HL-60/S4 treated with phorbol 12-myristate 13-acetate at 8.2 ng/mL for 4 days and 3 days (cell line): Measurements from ENCODE around the gene PTPRN2.

Source experiments
- in situ Hi-C: fragments of 300-500 bp; cut with MboI; formaldehyde crosslinking; loops from 2 replicates; pipeline ENCODE4 v1.15.0; 2022; ENCODE audit warnings: low sequenced_read_pairs

The PTPRN2 gene

DNA sequence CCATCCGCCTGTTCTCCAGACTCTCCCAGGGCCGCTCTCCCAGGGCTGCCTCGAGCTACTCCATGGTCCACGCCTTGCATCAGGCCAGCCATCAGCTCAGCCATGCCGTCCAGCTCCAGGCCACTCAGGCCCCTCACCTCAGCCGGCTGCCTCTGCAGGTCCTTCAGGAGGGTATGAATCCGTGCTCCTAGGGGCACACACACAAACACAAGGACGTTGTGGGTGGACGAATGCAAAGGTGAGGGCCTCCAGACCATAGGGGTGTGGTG lies 449.4 kb downstream of the PTPRN2 start:
- in situ Hi-C loops: no loop called here

DNA sequence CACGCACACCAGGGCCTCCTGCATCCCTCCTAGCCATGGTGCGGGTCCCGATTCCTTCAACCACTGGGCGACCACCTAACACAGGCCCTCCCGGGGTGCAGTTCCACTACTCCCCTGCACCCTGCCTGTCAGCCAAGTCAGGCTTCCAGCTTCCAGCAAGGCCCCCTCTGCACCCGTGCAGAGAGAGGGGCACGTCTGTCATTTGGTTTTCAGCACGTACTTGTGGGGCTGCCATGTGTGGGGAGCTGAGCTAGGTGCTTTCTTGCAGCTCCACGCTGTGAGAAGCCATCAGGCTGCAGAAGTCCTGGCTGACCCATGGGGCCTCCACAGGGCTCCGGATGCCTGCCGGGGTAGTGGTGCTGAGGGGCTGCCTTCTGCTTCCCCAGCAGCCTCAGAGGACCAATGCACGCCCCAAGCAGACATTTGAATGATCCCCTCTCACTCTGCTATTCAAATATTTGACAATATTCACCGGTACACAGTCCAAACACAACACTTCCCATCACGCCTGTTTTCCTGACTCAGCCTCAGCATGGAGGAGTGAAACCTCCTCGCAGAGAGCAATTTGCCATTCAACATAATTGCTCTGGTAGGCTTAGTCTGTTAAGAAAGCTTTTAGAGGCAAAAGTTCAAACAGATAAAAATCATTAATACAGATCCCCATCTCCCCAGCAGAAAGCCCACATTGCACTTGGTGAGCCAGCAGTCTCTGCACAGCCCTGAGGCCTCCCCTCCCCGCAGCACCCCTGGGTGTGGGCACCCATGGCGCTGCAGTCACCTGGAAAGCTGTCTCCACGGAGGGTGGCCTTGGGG lies 449.9 kb downstream of the PTPRN2 start:
- in situ Hi-C loops: no loop called here

DNA sequence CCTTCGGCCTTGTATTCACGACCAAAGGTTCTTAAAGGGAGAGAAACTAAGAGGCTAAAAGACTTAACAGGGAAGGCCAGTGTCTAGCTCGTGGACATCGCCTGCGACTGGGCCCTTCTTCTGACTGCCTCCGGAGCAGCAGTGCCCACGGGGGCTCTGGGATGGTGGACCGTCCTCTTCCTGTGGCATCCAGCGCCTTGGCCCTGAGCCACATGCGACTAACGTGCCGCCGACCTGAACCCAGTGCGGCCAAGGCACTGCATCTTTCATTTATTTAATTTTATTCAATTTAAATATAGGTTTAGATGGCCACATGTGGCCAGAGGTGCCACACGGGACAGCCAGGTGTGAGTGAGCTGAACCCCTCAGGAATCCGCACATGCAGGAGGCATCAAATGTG lies 451.7 kb downstream of the PTPRN2 start:
- in situ Hi-C loops: no loop called here

DNA sequence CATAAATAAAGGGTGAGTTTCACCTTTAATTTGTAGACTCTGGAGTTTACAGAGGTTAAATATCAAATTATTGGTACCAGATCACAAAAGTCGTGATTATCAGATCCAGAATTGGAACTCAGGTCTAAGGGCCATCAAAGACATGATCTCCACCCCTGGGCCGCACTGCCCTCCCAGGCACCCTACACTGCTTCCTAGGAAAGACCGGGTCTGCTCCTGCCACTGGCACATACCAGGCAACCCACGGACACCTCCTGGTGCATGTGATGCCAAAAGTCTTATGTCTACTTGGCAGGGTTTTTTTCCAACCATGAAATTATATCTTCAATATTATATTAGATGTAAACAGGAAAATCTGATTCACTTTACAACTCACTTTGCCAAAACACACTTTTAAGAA lies 452.8 kb downstream of the PTPRN2 start:
- in situ Hi-C loops: no loop called here

DNA sequence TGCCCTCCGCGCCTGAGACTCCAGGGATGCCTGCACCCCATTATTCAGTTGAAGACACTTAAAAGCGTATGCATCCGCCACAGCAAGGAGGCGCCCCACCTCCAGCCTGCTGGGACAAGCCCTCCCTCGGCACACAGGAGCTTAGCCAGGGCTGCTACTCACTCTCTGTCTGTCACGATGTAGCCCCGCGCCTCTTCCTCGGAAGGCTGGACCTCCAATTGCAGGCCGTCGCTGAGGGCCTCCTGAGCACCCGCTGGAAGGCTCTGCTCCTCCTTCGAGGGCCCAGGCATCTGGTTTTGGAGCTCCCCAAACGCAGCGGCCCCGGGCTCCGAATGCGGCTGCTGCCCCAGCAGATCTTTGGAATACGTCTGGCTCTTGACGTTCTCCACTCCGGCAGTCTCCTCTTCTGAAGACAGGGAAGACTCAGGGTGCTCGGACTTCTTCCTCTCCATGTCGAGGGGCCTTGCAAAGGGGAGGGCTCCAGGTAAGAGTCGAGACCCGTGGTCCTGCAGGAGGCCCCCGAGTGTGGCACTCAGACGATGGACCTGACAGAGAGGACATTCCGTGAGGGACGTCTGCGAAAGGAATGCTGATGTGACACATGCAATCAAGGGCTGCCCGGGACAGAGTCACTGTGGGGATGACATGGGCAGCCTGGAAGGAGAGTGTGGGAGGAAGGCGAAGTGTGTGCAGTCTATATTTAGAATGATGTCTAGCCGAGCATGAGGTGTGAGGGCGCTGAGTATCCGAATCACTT lies 453.9 kb downstream of the PTPRN2 start:
- in situ Hi-C loops: no loop called here

DNA sequence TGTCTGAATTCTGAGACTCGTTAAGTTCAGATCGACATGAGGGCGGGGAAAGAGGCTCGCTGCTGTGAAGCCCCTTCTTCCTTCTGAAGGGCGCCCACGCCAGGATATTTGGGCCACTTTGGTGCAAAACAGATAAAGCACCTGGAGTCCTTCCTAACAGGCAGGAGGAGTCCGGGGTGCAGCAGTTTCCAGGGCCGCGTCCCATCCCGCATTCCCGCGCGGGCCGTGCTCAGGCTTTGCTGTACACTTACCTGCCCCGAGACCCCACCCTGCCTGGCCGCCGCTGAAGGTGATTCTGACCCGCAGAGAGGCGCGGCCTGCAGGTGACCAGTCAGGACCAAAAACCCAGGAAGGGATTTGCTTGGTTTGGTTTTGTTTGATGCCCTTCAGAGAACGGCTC lies 454.6 kb downstream of the PTPRN2 start:
- in situ Hi-C loops: no loop called here

DNA sequence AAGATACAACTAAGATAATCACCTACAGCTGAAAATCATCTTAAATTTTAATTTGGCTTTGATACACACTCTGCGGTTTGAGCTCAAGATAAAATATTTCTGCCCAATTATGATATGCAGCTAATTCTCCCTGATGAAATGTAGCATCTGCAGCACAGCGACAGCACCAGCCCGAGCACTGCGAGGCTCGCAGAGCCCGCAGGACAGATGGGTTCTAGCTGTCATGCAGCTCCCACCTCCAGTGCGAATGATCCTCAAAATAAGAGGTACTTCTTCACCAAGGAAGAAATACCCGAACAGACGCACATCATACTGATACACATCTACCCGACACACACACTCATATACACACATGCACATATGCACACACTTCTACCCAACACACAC lies 457.6 kb downstream of the PTPRN2 start:
- in situ Hi-C loops: no loop called here

DNA sequence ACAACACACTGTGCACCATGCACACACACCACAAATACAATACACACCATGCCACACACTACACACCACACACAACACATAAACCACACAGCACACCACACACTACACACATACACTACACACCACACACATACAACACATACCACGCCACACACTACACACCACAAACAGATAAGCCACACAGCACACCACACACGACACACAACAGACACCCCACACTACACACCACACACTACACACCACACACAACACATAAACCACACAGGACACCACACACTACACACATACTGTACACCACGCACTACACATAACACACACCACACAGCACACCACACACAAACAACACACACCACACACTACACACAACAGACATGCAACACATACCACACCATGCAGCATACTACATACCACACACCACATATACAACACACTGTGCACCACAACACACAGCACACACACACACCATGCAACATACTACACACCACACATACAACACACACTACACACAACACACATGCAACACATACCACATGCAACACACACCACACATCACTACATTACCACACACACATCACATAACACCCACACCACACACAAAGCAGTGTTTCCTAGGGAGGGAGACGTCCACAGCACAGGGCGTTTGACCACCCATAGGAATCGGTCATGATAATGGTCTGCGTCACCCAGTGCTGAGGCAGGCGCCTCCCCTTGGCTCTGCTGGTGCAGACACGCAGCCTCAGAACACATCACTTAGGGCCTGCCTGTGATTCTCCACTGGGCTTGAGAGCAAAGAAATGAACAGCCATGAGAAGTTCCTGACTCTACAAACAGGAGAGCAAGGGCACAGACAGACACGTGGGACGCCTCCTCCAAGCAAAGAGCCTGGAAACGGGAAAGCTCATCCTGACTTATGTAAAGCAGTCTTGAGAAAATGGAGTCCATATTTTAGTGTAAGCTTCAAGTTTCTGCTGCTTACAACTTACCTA lies 458.3 kb downstream of the PTPRN2 start:
- in situ Hi-C loops: no loop called here

DNA sequence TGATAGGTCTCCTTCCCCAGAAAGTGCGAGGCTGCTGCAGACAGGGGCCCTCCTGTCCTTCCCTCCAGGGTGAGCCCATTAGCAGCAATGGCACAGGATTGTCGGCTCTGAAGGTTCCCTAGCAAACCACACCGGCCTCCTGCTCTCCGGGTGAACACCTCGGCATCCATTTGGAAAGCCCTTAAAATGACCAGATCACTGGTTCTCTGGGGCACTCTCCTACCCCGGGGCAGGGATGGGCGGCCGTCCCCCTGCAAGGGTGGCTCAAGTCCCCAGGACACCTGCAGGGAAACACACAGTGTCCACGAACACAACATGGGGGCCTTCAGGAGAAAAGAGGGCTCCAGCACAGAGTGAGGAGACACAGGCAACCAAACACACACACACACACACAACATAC lies 459.1 kb downstream of the PTPRN2 start:
- in situ Hi-C loops: no loop called here

DNA sequence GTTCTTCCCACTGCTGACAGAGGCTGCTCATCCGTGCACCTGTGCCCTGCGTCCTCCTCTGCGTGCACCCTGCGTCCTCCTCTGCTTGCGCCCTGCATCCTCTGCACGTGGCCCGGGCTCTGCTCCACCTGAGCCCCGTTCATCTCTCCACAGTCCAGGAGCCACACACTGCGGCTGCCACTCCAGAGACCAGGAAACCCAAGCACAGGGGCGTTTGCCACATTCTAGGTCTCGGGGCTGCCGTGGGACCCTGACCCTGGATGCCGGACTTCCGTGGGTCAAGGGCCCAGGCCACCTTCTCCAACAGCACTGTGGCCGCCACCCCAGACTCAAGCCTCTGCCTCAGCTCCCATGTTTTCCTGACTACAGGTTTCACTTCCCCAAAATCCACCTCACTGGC lies 460.4 kb downstream of the PTPRN2 start:
- in situ Hi-C loops: no loop called here

DNA sequence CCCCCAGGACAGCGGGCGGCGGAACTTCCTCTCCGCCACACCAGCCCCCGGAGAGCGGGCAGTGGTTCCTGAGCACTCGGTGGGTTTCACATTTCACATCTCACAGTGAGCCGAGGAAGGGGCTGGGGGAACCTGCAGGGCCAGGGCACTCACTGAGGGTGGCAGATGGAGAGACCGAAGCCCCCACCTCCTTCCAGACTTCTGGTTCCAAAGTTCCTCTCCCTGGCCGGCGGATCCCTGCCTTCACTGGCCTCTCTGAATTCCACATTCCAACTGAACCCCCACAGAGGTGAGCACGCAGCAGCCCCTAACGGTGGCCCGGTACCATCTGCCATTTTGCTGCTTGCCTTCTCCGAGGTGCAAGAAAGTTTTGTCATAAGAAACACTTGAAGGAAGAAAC lies 461.0 kb downstream of the PTPRN2 start:
- in situ Hi-C loops: no loop called here

DNA sequence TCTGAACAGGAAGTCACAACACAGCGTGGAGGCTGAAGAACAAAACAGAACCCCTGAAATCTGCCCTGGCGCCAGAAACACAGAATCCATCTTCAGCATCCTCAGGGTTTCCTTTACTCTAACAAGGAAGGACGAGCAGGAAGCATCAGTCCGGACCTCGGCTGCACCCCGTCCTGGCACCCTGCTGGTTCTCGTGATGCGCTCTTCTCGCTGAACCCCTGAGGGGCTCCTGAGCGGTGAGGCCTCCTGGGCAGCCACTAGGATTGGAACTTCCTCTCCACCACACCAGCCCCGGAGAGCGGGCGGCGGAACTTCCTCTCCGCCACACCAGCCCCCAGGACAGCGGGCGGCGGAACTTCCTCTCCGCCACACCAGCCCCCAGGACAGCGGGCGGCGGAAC lies 461.9 kb downstream of the PTPRN2 start:
- in situ Hi-C loops: no loop called here

DNA sequence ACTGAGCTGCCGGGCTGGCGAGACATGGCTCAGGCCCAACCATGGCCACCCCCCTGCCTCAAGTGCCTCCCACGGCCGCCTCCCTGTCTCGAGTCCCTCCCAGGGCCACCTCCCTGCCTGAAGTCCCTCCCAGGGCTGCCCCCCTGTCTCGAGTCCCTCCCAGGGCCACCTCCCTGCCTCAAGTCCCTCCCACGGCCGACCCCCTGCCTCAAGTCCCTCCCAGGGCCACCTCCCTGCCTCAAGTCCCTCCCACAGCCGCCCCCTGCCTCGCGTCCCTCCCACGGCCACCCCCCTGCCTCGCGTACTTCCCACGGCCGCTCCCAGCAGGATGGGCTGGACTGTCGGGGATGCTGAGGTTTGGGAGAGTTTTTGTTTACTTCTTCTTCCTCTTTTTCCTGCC lies 462.5 kb downstream of the PTPRN2 start:
- in situ Hi-C loops: no loop called here

DNA sequence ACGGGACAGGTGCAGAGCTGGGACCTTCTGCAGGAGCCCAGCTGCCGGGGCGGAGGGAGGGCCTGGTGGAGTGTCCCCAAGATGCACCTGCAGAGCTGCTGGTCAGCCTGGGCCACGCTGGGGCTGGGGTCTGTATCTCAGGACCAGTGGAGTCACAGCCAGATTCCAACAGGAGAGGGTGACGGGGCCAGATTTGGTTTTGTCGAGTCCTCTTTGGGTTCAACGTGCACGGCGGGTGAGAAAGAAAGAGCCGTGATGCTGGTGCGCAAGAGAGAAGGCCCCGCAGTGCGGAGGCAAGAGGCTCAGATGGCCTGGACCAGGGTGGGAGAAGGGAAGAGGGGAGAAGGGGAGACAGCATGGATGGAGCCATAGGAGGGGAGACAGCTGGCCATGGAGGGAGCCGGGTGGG lies 462.9 kb downstream of the PTPRN2 start:
- in situ Hi-C loops: no loop called here

DNA sequence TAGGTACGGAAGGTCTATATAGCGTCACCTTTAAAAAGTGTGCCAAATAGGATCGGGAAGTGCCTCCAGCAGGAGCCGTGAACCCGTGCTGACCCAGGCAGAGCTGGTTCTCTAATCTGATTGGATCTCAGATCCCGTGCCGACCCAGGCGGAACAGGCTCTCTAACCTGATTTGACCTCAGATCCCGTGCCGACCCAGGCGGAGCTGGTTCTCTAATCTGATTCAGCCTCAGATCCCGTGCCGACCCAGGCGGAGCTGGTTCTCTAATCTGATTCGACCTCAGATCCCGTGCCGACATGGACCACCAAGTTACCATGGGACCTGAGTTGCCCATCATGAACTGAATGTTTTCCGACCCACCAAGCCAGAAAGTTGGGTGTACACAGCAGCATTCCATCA lies 463.9 kb downstream of the PTPRN2 start:
- in situ Hi-C loops: no loop called here

DNA sequence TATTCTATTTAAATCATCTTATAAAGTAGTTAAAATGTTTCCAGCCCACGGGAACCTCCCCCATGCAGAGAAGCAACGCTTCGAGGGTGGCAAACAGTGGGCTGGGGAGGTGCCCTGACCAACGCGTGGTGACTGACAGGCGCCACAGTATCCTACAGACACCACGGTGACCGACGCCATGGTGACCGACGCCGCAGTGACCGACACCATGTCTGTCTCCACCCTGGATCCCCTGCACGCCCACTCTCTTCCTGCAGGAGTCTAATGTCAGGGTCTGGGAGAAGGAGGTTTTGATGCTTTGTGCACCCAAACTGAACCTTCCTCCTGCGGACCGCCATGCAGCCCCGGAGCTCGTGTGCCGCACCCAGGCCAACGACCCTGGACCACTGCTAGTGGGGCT lies 464.4 kb downstream of the PTPRN2 start:
- in situ Hi-C loops: no loop called here

DNA sequence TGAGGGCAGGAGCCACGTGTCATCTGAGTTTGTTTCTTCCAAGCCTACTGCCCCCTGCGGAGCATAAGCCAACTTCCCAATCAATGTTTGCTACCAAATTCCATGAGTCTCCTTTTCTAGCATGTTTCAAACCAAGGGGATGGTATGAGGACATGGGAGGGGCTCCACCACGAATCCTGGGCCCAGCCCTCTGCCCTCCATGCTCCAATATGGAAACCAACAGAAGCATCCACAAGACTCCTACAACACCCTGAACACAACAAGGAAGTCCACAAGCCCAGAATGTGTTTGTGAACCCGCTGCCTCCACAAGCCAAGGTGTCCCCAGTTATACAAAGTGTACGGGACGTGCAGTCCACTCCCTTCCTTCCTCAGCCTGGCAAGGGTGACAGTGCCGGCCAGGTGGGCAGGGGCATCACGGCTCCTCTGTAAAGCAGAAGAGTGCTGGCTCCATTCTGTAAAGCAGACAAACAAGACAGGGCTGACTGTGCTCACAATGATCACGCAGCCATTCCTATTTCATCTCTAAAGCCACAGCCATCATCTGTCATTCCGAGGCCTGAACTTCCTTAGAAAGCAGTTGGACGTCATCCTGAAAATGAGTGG lies 466.1 kb downstream of the PTPRN2 start:
- in situ Hi-C loops: no loop called here

DNA sequence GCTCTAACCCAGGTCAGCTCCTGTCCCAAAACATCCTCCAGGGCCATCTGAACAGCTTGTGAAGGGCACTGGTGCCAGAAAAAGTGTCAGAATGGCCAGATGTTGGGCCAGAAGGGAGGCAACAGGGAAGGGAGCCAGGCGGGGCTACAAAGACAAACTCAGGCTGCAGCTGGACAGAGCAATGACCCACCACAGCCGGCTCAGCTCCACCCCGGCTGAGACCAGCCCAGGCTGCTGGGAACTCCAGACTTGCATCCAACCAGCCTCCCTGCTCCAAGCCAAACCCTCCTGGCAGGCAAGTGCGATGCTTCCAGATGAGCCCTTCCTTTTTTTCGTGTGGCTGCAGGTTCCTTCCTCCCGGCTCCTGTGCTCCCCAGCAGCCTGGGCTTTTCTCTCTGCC lies 466.9 kb downstream of the PTPRN2 start:
- in situ Hi-C loops: no loop called here

DNA sequence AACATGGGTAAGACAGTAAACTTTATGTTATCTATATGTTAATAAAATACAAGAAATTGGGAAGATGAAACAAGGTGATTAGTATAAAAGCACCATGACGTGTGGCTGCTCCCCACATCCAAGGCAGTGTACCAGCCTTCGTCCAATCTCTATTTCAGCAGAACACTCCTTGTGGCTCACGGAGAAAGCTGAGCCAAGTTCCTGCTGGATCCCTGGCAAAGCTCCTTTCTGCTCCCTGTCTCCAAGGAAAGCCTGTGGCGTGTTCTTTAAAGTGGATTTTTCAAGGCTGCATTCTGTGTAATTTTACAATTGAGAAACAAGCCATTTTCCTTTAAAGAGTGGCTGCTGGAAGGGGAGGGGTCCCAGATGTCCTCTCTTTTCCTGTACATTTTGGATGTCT lies 467.3 kb downstream of the PTPRN2 start:
- in situ Hi-C loops: no loop called here

DNA sequence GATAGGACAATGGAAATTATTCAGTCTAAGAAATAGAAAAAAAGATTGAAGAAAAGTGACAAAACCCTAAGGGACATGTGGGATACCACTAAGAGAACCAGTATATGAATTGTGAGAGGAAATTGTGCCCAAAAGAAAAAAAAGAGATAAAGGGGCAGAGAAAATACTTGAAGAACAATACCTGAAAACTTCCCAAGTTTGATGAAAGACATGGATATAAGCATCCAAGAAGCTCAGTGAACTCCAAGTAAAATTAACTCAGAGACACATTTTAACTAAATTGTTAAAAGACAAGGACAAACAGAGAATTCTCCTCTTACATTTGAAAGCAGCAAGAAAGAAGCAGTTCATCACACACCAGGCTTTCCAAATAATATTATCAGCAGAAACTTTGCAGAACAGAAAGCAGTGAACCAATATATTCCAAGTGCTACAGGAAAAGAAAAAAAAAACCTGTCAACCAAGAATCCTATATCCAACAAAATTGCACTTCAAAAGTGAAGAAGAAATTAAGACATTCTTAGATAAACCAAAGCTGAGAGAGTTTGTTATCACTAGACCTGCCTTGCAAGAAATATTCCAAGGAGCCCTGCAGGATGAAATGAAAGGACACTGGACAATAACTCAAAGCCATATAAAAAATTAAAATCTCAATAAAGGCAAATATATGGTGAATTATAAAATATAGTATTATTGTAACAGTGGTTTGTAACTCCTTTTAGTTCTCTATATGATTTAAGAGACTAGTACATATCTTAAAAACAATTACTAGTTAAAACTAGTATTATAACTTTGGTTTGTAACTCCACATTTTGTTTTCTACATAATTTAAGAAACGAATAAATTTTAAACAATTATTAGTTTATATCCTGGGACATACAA lies 470.0 kb downstream of the PTPRN2 start:
- in situ Hi-C loops: no loop called here
